Adipose tissue (tissue), 3 donors: ENCODE results near the gene PKD2. TPM values are rescaled to one million over a fixed set of nuclear protein-coding genes. Genes with fewer than 3 reads are reported as not detected.
"Not testable (repeated sequence)": the region's sequence is repeated elsewhere in the genome, so short reads cannot be mapped to it uniquely, and the experiment has no call there.

Source experiments
- H3K27ac ChIP-seq: one replicate; pipeline ENCODE4 v1.5.1; 2013; ENCODE audit warnings: low read depth, low read length
- WGBS, 3 donors: extraction: QIAGEN DNeasy Blood & Tissue Kit; methylation state at CpG; one replicate each; pipeline ENCODE4 v1.1.7; 2013; 5-methylcytosine and 5-hydroxymethylcytosine counted together
- polyA plus RNA-seq, 3 donors: library from polyadenylated mRNA; stranded (reverse); fragments of 200-250 nt; gene quantifications; one replicate each; pipeline ENCODE4 v1.2.3, GENCODE V29; 2013
- donor health status: healthy with polysubstance abuse.
- donor health status: Bipolar disorder and iron deficiency.
- donor health status: healthy.

Gene PKD2
- polyA plus RNA-seq, 3 donors: 7.3 to 26.2 (median 17.8) TPM

DNA sequence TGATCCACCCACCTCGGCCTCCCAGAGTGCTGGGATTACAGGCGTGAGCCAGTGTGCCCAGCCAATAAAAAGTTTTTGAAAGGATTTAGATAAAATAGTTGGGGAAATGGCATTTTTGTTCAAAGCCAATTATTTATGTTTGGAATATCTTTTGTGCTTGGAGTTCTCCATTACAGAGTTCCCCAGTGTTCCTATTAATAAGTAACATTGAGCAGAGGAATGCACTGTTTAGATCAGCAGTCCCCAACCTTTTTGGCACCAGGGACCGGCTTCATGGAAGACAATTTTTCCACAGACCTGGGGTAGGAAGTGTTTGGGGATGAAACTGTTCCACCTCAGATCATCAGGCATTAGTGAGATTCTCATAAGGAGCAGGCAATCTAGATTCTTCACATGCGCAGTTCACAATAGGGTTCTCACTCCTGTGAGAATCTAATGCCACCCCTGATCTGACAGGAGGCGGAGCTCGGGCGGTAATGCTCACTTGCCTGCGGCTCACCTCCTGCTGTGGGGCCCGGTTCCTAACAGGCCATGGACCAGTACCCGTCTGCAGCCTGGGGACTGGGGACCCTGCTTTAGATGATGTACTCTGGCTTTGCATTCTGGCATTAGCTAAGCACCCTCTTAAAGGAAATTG, 8.3 kb downstream of the PKD2 start:
- WGBS, 3 donors: 74 to 97% (median 94%) methylated on average over 10 of the region's 10 CpGs
- H3K27ac ChIP-seq: no peak overlapping the region

DNA sequence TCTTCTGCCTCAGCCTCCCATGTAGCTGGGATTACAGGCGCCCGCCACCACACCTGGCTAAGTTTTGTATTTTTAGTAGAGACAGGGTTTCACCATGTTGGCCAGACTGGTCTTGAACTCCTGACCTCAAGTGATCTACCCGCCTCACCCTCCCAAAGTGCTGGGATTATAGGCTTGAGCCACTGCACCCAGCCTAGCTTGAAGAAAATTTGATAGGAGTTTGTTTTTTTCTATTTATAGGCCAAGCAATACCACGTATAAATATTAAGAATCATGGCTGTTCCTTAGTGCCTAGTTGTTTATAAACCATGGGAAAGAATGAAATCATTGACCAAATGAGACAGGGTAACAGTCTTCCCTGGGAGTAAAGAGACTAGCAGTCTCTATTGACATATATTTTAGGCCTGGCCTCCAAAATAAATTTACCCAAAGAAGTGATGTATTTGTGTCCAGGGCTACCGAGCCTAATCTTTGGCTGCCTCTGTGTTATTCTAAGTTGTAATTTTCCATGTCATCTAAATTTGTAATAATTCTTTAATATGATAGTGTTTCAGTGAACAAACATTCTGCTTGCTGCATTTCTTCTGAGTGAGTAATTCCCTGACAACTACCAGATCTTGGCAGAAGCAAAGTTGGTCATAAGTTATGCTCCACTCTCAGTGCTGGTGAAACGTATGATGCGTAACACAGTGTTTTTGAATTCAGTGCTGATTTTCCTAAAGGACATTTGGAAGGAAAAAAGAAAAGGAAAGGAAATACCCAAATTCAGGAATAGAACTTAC, 10.3 kb downstream of the PKD2 start:
- 70 to 76% (median 70%) methylated on average over 7 of the region's 7 CpGs for WGBS, 3 donors
- no peak overlapping the region for H3K27ac ChIP-seq

DNA sequence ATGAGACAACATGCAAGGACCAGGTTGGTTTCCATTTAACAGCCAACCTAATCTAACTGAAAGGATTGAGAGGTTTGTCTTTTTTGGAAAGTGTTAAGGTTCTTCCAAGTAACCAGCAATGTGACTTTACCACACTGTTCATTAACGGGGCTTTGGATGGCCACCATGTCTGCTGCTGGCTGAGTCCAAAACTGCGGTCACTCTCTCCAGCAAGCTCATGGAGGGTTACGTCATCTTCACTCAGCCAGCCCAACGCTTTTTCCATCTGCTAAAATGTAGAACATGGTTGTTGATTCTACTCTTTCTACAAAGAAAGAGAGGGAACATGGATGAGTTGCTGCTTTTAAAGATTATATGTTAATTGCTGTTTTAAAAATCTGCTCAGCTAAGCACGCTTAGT, 11.0 kb downstream of the PKD2 start:
- peak overlapping the region; percentile 21 for H3K27ac ChIP-seq
- WGBS, 3 donors: 51 to 80% (median 57%) methylated on average over 5 of the region's 5 CpGs

DNA sequence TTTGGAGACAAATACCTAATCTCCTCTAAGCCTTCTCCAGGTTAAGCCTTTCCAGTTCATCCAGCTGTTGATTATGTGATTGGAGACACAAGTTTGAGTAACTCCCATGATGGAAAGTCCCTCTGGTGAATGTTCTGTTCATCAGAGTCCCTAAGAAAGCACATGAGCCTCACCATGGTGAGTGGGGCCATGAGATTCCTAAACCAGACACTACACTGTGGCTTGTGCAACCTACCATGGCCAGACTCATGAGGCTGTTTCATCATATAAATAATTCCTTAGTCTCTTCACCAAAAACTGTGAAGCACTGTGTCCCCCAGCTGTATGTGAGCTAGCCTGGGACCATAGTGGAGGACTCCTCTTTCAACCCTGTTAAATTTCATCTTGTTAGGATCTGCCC, 14.4 kb downstream of the PKD2 start:
- H3K27ac ChIP-seq: no peak overlapping the region

DNA sequence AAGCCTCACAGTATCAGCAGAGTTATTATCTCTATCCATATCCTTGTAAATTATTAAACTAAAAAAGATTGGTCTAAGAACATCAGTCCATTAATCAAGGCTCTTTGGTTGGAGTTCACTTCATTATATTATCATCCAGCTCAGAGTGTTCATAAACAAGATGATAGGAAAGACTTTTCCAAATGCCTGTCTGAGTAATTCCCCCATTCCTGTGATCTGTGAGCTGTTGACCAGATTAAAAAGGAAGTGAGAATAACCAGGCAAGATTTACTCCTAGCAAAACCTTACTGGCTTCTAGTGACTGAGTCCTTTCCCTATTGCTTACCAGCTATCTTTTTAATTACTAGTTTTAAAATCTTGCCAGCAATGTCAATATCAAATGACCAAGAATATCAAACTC, 14.9 kb downstream of the PKD2 start:
- no peak overlapping the region for H3K27ac ChIP-seq

DNA sequence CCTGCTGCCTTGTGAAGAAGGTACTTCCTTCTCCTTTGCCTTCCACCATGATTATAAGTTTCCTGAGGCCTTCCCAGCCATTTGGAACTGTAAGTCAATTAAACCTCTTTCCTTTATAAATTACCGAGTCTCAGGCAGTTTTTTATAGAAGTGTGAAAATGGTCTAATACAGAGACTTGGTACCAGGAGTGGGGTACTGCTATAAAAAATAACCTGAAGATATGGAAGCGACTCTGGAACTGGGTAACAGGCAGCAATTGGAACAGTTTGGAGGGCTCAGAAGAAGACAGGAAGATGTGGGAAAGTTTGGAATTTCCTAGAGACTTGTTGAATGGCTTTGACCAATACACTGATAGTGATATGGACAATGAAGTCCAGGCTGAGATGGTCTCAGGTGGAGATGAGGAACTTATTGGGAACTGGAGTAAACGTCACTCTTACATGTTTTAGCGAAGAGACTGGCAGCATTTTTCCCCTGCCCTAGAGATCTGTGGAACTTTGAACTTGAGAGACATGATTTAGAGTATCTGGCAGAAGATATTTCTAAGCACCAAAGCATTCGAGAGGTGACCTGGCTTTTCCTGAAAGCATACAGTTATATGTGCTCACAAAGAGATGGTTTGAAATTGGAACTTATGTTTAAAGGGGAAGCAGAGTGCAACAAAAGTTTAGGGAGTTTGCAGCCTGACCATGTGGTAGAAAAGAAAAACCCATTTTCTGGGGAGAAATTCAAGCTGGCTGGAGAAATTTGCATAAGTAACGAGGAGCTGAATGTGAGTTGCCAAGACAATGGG, 18.6 kb downstream of the PKD2 start:
- 94 to 98% (median 97%) methylated on average over 6 of the region's 6 CpGs for WGBS, 3 donors

DNA sequence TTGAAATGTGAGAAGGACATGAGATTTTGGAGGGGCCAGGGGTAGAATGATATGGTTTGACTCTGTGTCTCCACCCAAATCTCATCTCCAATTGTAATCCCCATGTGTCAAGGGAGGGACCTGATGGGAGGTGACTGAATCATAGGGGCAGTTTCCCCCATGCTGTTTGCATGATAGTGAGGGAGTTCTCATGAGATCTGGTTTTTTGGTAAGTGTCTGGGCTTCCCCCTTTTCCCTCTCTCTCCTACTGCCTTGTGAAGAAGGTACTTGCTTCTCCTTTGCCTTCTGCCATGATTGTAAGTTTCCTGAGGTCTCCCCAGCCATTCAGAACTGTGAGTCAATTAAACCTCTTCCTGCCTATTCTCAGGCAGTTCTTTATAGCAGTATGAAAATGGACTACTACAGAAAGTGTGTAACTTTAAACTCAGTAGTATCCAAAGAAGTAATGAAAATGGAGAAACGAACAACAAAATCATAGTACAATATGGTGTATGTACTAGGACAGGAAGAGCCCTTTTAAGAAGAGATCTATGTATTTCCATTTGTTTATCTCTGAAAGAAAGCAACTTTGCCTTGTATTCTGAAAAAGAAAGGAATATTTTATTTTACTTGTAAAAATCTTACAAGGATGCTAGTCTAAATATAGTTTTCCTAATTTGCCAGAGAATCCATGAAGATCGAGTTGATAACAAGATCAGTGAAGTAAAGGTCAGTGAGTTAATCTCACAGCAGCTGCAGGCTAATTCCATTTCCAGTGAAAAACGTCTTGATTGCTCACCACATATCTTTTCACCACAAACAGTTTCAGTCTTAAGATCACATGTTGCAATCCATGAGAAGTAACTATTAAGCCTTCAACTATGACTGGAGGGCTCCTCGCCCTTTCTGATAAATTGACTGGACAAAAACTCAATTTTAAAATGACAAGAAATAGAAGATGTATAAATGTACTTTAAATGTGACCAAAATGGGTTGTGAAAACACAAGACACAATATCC, 20.5 kb downstream of the PKD2 start:
- no peak overlapping the region for H3K27ac ChIP-seq
- WGBS, 3 donors: 42 to 64% (median 43%) methylated on average over 4 of the region's 4 CpGs

More for the DNA sequence above, 18.6 kb downstream of the PKD2 start:
- H3K27ac ChIP-seq: not testable (repeated sequence)

DNA sequence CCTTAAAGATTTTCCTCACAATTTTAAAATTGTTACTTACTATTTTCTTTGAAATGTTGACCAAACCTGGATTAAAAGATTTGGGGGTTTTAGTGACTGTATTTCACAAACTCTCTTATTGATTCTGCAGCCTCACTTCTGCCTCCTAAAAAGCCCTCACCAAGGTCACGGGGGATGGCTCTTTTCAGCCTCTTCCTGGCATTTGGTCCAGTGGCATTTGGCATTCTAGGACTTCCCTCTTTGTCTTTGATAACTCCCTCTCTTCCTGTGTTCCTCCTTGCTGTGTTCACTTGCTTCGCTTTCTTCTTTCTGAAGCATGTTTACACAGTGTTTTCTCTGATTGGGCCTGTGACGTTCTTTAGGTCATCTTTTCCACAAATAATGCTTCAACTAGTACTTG, 21.5 kb downstream of the PKD2 start:
- WGBS, 3 donors: 58 to 80% (median 64%) methylated on average over 3 of the region's 3 CpGs
- H3K27ac ChIP-seq: no peak overlapping the region

DNA sequence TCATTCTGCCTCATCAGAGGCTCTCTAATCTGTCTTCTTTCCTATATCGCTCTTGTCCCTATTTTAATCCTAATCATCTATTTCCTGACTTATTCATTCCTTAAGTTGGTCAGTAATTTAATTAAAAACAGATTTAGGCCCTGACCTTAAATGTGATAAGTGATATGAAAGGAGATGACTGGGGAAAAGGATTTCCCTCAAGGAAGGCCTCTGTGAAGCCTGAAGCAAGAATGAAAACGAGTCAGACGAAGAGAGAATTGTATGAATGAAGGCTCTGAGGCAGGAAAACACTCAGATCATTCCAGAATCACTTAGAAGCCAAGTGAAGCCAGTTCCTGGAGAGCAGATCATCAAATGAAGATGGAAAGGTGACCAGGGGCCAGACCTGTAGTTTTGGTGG, 22.1 kb downstream of the PKD2 start:
- 71 to 89% (median 84%) methylated on average over 3 of the region's 3 CpGs for WGBS, 3 donors
- H3K27ac ChIP-seq: no peak overlapping the region

DNA sequence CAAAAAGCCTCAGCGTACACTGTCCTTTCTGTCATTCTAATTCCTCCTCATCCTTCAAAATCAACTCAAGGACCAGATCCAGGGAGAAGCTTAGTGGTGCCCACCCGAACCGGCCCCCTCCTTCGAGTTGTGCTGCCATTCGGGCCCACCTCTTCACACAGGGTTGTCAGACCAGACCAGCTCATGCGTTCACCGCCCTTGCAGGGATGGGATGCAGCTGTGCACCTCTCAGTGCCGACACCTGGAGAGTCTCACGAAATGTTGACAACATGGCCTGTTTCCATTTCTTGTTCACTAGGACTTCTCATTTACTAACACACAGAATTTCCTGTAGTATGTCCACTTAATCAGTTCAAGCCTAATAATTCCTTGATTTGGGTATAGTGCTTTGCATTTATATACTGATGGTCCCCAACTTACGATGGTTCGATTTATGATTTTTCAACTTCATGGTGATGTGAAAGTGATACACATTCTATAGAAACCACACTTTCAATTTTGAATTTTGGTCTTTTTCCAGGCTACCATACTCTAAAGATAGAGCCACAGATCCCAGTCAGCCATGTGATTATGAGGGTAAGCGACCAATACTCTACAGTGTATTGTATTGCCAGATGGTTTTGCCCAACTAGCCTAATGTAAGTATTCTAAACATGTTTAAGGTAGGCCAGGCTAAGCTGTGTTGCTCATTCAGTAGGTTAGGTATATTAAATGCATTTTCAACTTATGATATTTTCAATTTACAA, 23.3 kb downstream of the PKD2 start:
- H3K27ac ChIP-seq: no peak overlapping the region
- WGBS, 3 donors: 78 to 83% (median 81%) methylated on average over 12 of the region's 12 CpGs

DNA sequence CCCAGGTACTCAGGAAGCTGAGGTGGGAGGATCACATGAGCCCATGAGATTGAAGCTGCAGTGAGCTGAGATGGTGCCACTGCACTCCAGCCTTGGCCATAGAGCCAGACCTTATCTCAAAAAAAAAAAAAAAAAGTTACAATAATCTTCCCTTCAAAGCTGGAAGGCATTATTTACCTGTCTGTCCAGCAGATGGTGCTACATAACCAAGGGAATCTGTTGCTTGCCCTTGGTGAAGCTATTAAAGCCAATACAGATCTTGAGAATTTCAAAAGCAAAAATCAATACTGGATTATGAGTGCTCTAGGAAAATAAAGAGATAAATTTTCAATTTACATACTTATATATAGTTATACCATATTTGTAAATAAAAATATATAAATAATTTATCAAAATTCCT, 25.9 kb downstream of the PKD2 start:
- H3K27ac ChIP-seq: no peak overlapping the region

DNA sequence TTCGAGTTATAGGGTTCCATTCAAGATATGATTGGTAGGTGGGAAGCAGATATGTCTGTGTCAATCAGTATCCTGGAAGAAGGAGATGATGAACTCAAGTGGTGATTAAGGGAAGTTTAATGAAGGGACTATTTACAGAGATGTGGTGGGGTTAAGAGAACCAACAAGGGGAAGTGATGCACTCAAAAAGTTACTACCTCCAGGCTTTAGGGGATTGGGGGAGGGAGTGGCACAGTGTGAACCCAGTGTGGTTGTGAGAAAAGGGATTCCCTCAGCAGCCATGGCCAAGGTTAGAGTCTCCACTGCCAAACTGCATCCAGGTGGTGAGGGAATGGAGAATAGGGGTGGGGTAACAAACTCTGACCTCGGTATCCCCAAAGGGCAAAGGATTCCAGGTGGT, 27.9 kb downstream of the PKD2 start:
- WGBS, 3 donors: 93 to 94% (median 93%) methylated on average over 2 of the region's 2 CpGs
- H3K27ac ChIP-seq: no peak overlapping the region

DNA sequence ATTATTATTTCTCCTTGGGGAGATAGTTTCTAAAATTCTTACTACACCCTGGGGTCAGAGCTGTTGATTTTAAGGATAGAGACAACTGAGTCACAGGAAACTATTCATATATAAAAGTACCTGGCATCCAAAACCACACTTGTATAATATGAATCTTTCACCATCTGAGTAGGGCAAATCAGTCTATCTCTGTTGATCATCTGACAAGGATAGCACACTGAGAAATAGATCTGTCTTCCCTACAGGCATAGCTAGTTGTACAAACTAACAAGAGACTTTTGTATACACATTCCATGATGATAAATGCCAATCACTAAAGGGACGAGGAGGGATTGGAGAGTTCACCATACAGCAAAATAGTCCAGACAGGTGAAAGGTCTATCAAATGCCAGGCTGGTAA, 30.0 kb downstream of the PKD2 start:
- no peak overlapping the region for H3K27ac ChIP-seq
- WGBS, 3 donors: 69 to 90% (median 77%) methylated on average over 1 of the region's 1 CpG

DNA sequence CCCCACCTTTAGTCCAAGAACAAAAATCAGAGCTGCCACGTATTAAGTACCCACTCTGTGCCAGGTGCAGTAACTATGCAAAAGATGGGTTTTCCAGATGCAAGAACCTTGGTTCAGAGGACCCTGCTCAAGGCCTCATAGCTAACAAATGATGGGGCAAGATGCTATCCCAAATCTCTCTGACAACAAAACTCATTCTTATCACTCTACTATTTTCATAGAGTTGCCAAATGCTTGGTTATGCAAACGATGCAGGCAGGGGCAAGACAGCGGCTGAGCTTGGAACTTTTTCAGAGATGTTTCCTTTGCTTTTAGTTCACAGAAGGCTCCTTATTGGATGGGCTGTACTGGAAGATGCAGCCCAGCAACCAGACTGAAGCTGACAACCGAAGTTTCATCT, 30.5 kb downstream of the PKD2 start:
- H3K27ac ChIP-seq: no peak overlapping the region
- 80 to 83% (median 83%) methylated on average over 4 of the region's 4 CpGs for WGBS, 3 donors

DNA sequence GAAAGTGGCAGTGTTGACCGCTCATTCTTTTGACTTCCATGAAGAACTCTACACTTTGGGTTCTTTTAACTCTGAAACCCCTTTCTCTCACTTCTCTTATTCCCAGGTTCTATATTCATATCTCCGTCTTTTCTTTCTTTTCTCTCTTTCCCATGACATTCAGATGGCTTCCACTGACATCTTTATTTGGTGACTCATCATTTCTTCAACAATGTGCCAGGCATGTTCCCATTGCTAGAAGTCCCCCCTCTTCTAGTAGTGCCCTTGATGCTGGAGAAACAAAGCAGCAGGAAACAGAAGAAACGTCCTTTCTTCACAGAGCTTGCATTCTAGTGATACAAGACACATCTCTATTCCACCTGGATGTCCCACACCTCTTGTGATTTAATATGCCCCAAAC, 33.3 kb downstream of the PKD2 start:
- WGBS, 3 donors: 84 to 92% (median 91%) methylated on average over 3 of the region's 3 CpGs
- H3K27ac ChIP-seq: no peak overlapping the region

DNA sequence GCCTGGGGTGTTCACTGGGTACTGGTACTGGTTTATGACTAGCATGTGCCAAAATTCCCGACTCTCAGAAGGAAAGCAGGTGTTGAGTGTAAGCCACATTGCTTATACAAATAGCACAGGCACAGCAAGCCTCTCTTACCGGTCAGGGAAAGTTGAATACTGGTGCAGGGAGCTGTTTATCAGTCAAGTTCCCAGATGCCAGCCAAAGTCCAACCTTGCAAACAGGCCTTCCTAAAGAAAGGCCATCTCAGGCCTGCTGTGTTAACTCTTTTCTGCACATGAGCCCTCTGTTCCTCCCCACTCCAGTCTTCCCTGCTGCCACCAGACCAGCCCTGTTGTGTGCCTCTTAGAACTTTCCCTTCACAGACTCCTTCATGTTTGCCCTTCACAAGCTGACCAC, 34.2 kb downstream of the PKD2 start:
- no peak overlapping the region for H3K27ac ChIP-seq
- WGBS, 3 donors: 36 to 86% (median 85%) methylated on average over 2 of the region's 2 CpGs

DNA sequence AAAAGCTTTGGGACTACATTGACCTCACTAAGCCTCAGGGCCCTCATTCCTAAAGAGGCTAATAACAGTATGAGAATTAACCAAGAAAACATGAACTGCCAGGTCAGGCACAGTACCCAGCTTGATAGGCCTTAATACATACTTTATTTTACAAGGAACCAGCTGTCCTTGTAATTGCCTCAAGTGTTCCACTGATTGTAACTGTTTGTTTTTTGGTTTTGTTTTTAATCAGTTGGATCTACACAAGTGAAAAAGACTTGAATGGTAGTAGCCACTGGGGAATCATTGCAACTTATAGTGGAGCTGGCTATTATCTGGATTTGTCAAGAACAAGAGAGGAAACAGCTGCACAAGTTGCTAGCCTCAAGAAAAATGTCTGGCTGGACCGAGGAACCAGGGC, 35.6 kb downstream of the PKD2 start:
- WGBS, 3 donors: 38 to 57% (median 41%) methylated on average over 1 of the region's 1 CpG
- no peak overlapping the region for H3K27ac ChIP-seq
